Glutamatergic neuron (in vitro differentiated cells): ENCODE data around the gene EEFSEC. TPM values are rescaled to one million over a fixed set of nuclear protein-coding genes. Genes with fewer than 3 reads are reported as not detected.
A peak's percentile ranks its signal among the peaks of the same experiment; 100 is the strongest.

ENCODE experiments used
- DNase-seq: peaks from one replicate; pipeline ENCODE4 v3.0.0; 2022
- H3K27ac Mint-ChIP-seq: one replicate; pipeline ENCODE4 v1.8.0; 2020; ENCODE audit warnings: mild to moderate bottlenecking, mixed read lengths, inconsistent platforms; ENCODE audit not compliant: unreplicated experiment
- H3K27me3 Mint-ChIP-seq: one replicate; pipeline ENCODE4 v1.8.0; 2020; ENCODE audit warnings: mild to moderate bottlenecking, moderate library complexity, mixed read lengths, inconsistent platforms; ENCODE audit not compliant: unreplicated experiment
- H3K36me3 Mint-ChIP-seq: one replicate; pipeline ENCODE4 v1.8.0; 2020; ENCODE audit warnings: mild to moderate bottlenecking, mixed read lengths, inconsistent platforms; ENCODE audit not compliant: unreplicated experiment
- H3K4me1 Mint-ChIP-seq: one replicate; pipeline ENCODE4 v1.8.0; 2020; ENCODE audit warnings: mild to moderate bottlenecking, low read depth, mixed read lengths, inconsistent platforms; ENCODE audit not compliant: unreplicated experiment
- H3K4me3 Mint-ChIP-seq: one replicate; pipeline ENCODE4 v1.8.0; 2020; ENCODE audit warnings: mild to moderate bottlenecking, mixed read lengths, inconsistent platforms; ENCODE audit not compliant: unreplicated experiment
- H3K9me3 Mint-ChIP-seq: one replicate; pipeline ENCODE4 v1.8.0; 2020; ENCODE audit warnings: mild to moderate bottlenecking, moderate library complexity, mixed read lengths, inconsistent platforms; ENCODE audit not compliant: unreplicated experiment
- CTCF ChIP-seq: fragments of 200-600 bp; sonication (generic); IDR thresholded peaks from one replicate; pipeline ENCODE4 v1.5.0; 2021; ENCODE audit not compliant: partially characterized antibody, unreplicated experiment
- total RNA-seq: library from RNA; stranded (reverse); fragmentation: NEBNext Ultra II Directional; extraction: Animal tissue kit (Norgen Biotek cat#: 25700); gene quantifications from one replicate; pipeline ENCODE4 v1.2.1, GENCODE V29; 2021; ENCODE audit not compliant: unreplicated experiment

The EEFSEC gene
- total RNA-seq, 1 donor from 2014 or later, result 8.3 TPM

- Mint-ChIP-seq H3K36me3 (peaks cover 5% of the 10 kb centered on the region), H3K4me3 (no peak overlapping the region), H3K4me1 (peaks cover 29% of the 10 kb centered on the region), H3K27ac (peak overlapping the region; percentile 94), H3K9me3 (peaks cover 6% of the 10 kb centered on the region), H3K27me3 (peaks cover 1% of the 10 kb centered on the region)
- DNase-seq, result no peak
- TF ChIP-seq CTCF, result no peak
Observed at GRCh38 chr3:128348075-128348474, 194.8 kb downstream of the EEFSEC start.

GRCh38 chr3:128348805-128349531 lies 195.7 kb downstream of the EEFSEC start:
- H3K27ac Mint-ChIP-seq, result peak overlapping the region; percentile 94
- H3K4me3 Mint-ChIP-seq, result peak overlapping the region; percentile 63
- TF ChIP-seq CTCF, result no peak
- DNase-seq, result no peak
- peaks cover 20% of the 10 kb centered on the region for H3K4me1 Mint-ChIP-seq
- peaks cover 1% of the 10 kb centered on the region for H3K27me3 Mint-ChIP-seq
- H3K9me3 Mint-ChIP-seq, result peaks cover 6% of the 10 kb centered on the region
- peaks cover 5% of the 10 kb centered on the region for H3K36me3 Mint-ChIP-seq

GRCh38 chr3:128349963-128350599 lies 196.8 kb downstream of the EEFSEC start:
- Mint-ChIP-seq H3K4me1 (peaks cover 18% of the 10 kb centered on the region), H3K4me3 (no peak overlapping the region), H3K9me3 (peaks cover 3% of the 10 kb centered on the region), H3K36me3 (peaks cover 5% of the 10 kb centered on the region), H3K27ac (no peak overlapping the region), H3K27me3 (peaks cover 3% of the 10 kb centered on the region)
- no peak for TF ChIP-seq CTCF
- peak; percentile 6 for DNase-seq

- Mint-ChIP-seq H3K4me1 (peaks cover 26% of the 10 kb centered on the region), H3K27ac (no peak overlapping the region), H3K27me3 (peaks cover 6% of the 10 kb centered on the region), H3K9me3 (peaks cover 3% of the 10 kb centered on the region), H3K4me3 (no peak overlapping the region), H3K36me3 (peaks cover 5% of the 10 kb centered on the region)
- DNase-seq, result no peak
- no peak for TF ChIP-seq CTCF
Observed at GRCh38 chr3:128351546-128351945, 198.3 kb downstream of the EEFSEC start.

- Mint-ChIP-seq H3K9me3 (peaks cover 4% of the 10 kb centered on the region), H3K4me3 (no peak overlapping the region), H3K27ac (no peak overlapping the region), H3K4me1 (peaks cover 34% of the 10 kb centered on the region), H3K36me3 (peaks cover 5% of the 10 kb centered on the region), H3K27me3 (peaks cover 6% of the 10 kb centered on the region)
- DNase-seq, result no peak
- no peak for TF ChIP-seq CTCF
Observed at GRCh38 chr3:128352326-128352725, 199.0 kb downstream of the EEFSEC start.
